ENCODE results near the gene TMEM165.
"Not testable (repeated sequence)": the region's sequence is repeated elsewhere in the genome, so short reads cannot be mapped to it uniquely, and the experiment has no call there.

The TMEM165 gene

DNA sequence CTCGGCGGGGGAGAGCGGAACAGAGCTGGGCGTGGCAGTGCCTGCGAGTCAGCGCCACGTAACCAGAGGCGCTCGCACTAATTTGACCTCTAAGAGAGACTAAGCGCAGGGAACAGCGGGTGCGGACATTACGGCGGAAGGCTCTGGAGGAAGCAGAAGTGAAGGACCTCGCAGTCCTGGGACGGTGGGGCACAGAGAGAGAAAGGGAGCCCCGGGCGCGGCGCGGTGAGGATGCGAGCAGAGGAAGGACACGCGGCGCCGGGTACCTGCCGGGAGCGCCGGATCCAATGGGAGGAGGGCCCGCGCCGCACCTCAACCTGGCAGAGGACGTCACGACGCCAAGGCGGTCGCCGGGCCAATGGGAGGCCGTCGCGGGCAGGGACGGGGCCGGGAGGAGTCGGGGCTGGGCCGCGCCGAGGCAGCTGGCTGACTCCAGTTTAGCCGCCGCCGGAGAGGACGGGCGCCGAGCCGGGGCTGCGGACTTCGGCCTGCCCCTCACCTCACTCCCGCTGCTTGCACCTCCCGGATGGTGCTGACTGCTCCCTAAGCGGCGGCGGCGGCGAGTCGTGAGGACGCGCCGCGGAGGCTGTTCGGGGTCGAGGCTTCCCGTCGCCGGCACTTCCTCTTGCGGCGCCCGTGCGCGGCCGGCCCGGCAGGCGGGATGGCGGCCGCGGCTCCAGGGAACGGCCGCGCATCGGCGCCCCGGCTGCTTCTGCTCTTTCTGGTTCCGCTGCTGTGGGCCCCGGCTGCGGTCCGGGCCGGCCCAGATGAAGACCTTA, at the start of gene TMEM165:
Gene TMEM165, plus strand, starts transcription at position 429 of the 779 bp plus-strand sequence. Its CDS starts 233 bp downstream, at position 662.
- no peak for FAIRE-seq

DNA sequence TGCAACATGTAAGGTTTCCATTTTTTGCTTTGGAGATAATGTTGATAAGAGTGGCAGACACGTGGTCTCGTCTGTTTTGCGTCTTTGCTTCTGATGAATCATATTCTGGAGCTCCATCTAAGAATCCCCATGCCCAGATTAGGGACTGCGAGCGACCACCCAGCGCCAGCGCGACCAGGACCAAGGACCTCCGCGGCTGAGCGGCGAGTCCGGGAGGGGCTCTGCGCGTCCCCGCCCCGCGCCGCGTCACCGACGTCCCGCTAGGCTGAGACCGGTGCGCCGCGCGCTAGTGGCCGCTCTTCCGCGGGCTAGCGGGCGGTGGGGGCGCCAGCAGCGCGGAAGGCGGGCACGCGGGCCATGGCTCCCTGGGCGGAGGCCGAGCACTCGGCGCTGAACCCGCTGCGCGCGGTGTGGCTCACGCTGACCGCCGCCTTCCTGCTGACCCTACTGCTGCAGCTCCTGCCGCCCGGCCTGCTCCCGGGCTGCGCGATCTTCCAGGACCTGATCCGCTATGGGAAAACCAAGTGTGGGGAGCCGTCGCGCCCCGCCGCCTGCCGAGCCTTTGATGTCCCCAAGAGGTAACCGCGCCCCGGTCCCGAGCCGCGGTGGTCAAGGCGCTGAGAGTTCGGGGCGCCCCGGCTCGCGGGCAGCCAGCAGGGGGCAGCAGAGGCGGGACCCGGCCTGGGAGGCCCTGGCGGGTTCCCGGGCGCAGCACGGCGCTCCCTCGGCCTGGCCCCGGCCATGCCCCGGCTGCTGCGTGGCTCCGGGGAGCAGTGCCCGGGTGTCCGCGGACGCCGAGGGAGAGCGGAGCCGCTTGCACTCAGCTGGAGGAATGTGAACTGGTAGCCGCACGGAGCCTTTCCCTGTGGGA, 49.5 kb upstream of the TMEM165 start, which contains the start of gene SRD5A3:
Gene SRD5A3, plus strand, starts transcription at position 263 of the 871 bp plus-strand sequence. Its CDS starts 95 bp downstream, at position 358.
- FAIRE-seq, result no peak

DNA sequence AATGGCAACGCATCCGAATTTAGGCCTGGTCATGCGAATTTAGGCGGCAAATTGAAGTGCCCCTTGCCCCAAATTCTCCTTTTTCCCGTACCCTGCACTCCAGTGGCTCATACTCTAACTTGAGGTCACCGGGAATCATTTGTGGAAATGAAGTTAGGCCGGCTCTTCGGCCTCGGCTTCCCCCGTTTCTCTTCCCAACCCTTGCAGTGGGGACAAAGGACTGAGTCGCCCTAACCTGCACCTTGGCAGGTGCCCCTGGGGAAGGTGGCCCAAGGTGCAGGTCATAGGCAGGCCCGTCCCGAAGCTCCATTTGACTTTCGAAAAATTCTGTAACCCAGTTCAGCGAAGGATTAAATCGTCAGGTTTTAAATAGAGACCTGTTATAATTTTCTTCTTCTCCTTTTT, 48.9 kb upstream of the TMEM165 start:
- FAIRE-seq, result no peak

GRCh38 chr4:55347610-55348228, 48.0 kb upstream of the TMEM165 start:
- FAIRE-seq, result no peak

GRCh38 chr4:55348466-55348865, 47.3 kb upstream of the TMEM165 start:
- no peak for FAIRE-seq

DNA sequence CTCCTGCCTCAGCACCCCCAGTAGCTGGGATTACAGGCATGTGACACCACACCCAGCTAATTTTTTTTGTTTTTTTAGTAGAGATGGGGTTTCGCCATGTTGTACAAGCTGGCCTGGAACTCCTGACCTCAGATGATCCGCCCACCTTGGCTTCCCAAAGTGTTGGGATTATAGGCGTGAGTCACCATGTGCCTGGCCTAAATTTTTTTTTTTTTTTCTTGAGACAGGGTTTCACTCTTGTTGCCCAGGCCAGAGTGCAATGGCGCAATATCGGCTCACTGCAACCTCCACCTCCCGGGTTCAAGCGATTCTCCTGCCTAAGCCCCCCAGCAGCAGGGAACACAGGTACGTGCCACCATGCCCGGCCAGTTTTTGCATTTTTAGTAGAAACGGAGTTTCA, 44.9 kb upstream of the TMEM165 start:
- FAIRE-seq, result not testable (repeated sequence)

- no peak for FAIRE-seq
These were observed 43.9 kb upstream of the TMEM165 start for GRCh38 chr4:55351824-55352223.

- no peak for FAIRE-seq
These were observed 43.0 kb upstream of the TMEM165 start for GRCh38 chr4:55352726-55353125.

DNA sequence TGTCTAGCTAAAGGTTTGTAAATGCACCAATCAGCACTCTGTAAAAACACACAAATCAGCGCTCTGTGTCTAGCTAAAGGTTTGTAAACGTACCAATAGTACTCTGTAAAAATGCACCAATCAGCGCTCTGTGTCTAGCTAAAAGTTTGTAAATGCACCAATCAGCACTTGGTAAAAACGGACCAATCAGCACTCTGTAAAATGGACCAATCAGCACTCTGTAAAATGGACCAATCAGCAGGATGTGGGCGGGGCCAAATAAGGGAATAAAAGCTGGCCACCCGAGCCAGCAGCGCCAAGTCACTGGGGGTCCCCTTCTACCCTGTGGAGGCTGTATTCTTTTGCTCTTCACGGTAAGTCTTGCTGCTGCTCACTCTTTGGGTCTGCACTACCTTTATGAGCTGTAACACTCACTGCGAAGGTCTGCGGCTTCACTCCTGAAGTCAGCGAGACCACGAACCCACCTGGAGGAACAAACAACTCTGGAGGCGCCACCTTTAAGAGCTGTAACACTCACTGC, 42.5 kb upstream of the TMEM165 start:
- not testable (repeated sequence) for FAIRE-seq

DNA sequence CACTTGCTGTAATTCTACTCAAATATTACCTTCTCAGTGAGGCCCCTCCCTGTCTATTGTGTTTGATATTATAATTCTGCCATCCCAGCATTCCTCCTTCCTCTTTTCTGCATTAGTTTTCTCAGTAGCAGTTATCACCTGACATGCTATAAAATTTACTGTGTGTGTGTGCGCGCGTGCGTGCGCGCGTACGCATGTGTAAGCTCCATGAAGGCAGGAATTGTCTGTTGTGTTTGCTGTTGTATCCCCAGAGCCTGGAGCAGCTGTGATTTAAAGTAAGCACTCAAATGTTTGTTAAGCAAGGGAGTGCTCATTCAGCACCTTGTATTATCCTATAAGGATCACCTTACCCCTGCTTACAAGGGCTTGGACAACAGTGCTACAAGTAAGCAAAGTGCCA, 41.1 kb upstream of the TMEM165 start:
- FAIRE-seq, result no peak

DNA sequence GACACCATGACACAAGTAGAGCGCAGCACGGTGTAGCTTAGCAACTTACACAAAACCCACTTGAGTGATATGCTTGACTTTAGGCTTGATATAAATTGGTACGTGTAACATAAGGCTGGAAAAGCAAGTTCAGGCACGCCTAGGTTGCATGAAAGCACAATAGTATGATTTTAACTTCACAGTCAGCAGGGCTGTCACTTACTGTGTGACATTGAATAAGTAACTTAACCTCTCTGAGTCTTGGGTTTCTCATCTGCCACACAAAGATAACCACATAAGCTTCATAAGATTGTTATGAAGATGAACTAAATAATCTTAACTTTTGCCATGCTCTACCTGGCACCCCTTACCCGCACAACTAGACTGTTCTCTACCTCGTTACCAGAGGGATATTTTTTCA, 40.2 kb upstream of the TMEM165 start:
- FAIRE-seq, result no peak

GRCh38 chr4:55356991-55357461, 38.7 kb upstream of the TMEM165 start:
- no peak for FAIRE-seq

- no peak for FAIRE-seq
These were observed 37.5 kb upstream of the TMEM165 start for GRCh38 chr4:55358246-55358645.

- FAIRE-seq, result peak; percentile 75
These were observed 37.1 kb upstream of the TMEM165 start for GRCh38 chr4:55358668-55359067.

DNA sequence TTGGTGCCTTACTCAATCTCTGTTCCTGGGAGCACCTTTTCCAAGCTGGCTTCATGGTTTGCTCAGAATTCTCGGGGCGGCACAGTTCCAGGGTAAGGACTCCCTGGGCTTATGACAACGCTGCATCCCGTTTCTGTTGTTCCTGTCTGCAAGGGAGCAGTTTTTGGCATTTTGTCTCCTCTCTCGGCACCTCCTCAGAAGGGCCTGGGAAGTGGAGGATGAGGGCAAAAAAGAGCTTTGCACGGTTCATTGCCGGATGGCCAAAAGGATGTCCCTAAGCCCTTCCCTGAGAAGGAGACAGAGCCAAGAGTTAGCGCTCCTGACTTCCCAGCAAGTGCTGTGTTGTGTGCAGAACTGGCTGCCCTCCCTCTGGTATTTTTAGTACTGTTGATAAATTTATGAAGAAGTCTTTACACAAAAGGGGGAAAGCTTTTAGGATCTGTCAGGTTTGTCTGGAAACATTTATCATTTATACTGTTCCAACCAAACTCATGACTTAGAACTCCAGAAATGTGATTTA, 36.3 kb upstream of the TMEM165 start:
- FAIRE-seq, result no peak

GRCh38 chr4:55362938-55363337, 32.8 kb upstream of the TMEM165 start:
- FAIRE-seq, result not testable (repeated sequence)

DNA sequence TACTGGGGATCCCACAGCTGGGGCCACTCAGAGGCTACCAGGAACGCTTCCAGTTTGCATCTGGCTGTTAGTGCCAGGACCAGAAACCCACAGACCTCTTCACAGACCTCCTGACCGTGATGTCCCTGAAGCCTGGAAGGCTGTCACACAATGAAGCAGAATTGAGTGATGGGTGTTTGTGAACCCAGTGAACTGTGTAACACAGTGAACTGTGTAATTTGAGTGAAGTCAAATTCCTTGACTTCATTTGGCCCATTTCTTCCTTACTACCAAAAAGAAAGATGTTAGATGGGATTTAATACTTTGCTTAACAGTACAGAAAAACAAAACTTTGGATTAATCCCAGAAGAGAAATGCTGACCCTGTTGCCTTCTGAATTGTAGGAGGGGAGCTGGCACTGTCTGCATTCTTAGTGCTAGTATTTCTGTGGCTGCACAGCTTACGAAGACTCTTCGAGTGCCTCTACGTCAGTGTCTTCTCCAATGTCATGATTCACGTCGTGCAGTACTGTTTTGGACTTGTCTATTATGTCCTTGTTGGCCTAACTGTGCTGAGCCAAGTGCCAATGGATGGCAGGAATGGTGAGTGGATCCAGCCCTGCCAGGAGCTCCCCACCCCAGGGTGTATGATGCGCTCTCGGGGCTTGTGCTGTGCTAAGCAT, 31.9 kb upstream of the TMEM165 start:
- FAIRE-seq, result no peak

GRCh38 chr4:55364691-55365344, 30.9 kb upstream of the TMEM165 start:
- no peak for FAIRE-seq

DNA sequence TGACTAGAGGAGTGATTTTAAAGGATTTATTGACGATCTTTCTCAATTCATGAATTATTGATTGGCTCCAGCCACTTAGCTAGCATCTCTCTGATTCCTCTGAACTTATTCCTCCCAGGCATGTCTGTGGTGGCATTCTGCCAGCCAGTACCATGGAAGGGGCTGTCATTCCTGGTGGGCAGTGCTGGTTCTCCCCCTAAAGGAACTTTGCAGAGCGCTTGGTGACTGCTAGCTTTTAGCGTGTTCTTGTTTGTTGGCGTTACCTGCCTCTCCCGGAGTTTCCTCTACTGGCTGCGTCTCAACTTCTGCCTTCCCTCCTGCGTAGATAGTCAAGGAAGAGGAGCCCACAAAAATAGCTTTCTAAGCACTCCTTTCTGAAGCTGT, 30.4 kb upstream of the TMEM165 start:
- FAIRE-seq, result no peak

DNA sequence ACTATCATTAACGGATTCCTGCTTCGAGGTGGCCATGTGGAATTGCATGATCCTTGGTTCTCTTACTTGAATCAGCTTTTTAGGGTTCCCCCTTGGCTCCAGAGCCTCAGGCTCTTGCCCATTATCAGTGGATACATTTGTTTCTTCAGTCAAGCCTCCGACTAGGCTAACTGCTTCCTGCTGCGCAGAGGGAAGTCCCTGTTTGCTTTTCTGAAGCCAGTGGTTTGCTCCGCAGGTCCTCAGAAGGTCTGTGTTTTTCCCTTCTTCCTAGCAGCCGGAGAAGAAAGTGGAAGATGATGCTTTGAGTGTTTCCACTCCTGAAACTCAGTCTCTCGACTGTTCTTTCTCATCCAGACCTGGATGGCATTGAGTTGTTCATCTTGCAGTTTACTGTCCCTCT, 29.1 kb upstream of the TMEM165 start:
- no peak for FAIRE-seq

DNA sequence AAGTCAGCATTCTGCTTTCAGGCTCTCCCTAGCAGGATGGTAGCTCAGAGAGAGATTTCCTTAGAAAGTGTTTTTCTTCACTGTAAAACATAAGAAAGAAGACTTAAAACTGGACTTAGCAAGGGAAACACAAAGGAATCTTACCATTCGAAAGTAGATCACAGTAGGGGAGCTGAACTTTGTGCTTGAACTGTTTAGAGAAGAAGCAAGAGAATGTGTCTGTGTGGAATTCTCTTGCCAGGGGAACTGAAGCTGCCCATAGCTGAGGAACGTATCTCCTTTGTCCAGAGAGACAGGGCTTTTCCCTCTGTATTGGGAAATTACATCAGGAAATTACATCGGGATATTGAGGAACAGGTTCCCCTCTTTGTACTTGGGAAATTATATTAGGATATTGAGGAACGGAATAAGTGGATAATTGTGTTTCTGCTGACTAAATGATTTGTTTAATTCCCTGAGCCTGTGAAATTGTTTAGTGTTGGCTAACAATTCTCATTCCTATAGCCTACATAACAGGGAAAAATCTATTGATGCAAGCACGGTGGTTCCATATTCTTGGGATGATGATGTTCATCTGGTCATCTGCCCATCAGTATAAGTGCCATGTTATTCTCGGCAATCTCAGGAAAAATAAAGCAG, 28.6 kb upstream of the TMEM165 start:
- FAIRE-seq, result no peak
